GM12878 (cell line): ENCODE results near the gene ZNF121. TPM values are rescaled to one million over a fixed set of nuclear protein-coding genes. Genes with fewer than 3 reads are reported as not detected.
A peak's percentile ranks its signal among the peaks of the same experiment; 100 is the strongest.

ENCODE experiments used
- ATAC-seq: fragments of 200-7000 bp; cut with Tn5 transposase; 3 replicates; pipeline ENCODE4 v1.9.1; 2020; ENCODE audit warnings: mild to moderate bottlenecking, moderate library complexity
- BruUV-seq: library from RNA; stranded (reverse); fragments of 400-500 nt; replicated peaks from 2 replicates; lab custom pipeline; 2021; lab: Mats Ljungman, UMichigan
- CTCF ChIA-PET: fragments of 300-600 bp; sonication (Branson Sonifier 250); formaldehyde crosslinking; extraction: SDS; loops from one replicate; lab custom pipeline; 2021; ENCODE audit warnings: inconsistent platforms; lab: Yijun Ruan, JAX
- POLR2A ChIA-PET: fragments of 350-600 bp; formaldehyde crosslinking; extraction: SDS; loops from one replicate; lab custom pipeline; 2021; ENCODE audit warnings: inconsistent platforms; lab: Charles Lee
- RAD21 ChIA-PET: fragments of 300-600 bp; sonication (Branson Sonifier 250); formaldehyde crosslinking; loops from one replicate; lab custom pipeline; 2023; ENCODE audit warnings: antibody characterized with exemption; ENCODE audit not compliant: unreplicated experiment; lab: Charles Lee
- SMC1A ChIA-PET: fragments of 300-600 bp; sonication (Branson Sonifier 250); formaldehyde crosslinking; loops from one replicate; lab custom pipeline; 2023; ENCODE audit not compliant: unreplicated experiment, uncharacterized antibody; lab: Charles Lee
- DNase-seq: peaks from one replicate; pipeline ENCODE4 v3.0.0-alpha.2; 2011; ENCODE audit warnings: low read depth, low spot score
- FAIRE-seq: peaks from 3 replicates; lab custom pipeline; 2011; peaks lifted over from hg19 to GRCh38; lab: Jason Lieb, UNC
- H2AFZ ChIP-seq: 2 replicates; pipeline ENCODE4 v1.6.0; 2011; ENCODE audit warnings: low read depth, low read length, control low read depth; ENCODE audit not compliant: control insufficient read depth
- H3K27ac ChIP-seq: 2 replicates; pipeline ENCODE4 v1.5.1; 2011; ENCODE audit warnings: control low read depth; ENCODE audit not compliant: control insufficient read depth, insufficient read depth
- H3K27me3 ChIP-seq, 2 experiments: replicated peaks in 1 of 2; 2 replicates each; pipeline versions ENCODE4 v1.6.0 to v1.6.1; 2011; ENCODE audit warnings: low read length in 1 of 2; ENCODE audit not compliant: control insufficient read depth in 2 of 2, insufficient read depth in 2 of 2
- H3K36me3 ChIP-seq, 2 experiments: 2 replicates each; pipeline ENCODE4 v1.5.1; 2011; ENCODE audit warnings: low read length in 1 of 2; ENCODE audit not compliant: control insufficient read depth in 2 of 2, insufficient read depth in 2 of 2
- H3K4me1 ChIP-seq: 2 replicates; pipeline ENCODE4 v1.6.1; 2011; ENCODE audit warnings: mild to moderate bottlenecking, low read length, moderate library complexity, mixed read lengths; ENCODE audit not compliant: control insufficient read depth, insufficient read depth
- H3K4me2 ChIP-seq: 2 replicates; pipeline ENCODE4 v1.6.0; 2011; ENCODE audit warnings: control low read depth; ENCODE audit not compliant: control insufficient read depth, insufficient read depth
- H3K4me3 ChIP-seq: fragments of 200-600 bp; sonication (generic); 2 replicates; pipeline ENCODE4 v1.5.1; 2016
- H3K79me2 ChIP-seq: 2 replicates; pipeline ENCODE4 v1.6.0; 2011; ENCODE audit warnings: low read length; ENCODE audit not compliant: control insufficient read depth, insufficient read depth
- H3K9ac ChIP-seq: 2 replicates; pipeline ENCODE4 v1.8.0; 2011; ENCODE audit warnings: low read length, control low read depth, mixed read lengths; ENCODE audit not compliant: control insufficient read depth, insufficient read depth
- H3K9me3 ChIP-seq: replicated peaks from 3 replicates; pipeline ENCODE4 v1.5.1; 2011; ENCODE audit warnings: mild to moderate bottlenecking, low read length; ENCODE audit not compliant: control insufficient read depth, insufficient read depth
- H4K20me1 ChIP-seq: 2 replicates; pipeline ENCODE4 v1.6.0; 2011; ENCODE audit not compliant: control insufficient read depth, insufficient read depth
- CBX5 ChIP-seq: sonication (generic); IDR thresholded peaks from 2 replicates; pipeline ENCODE4 v1.6.1; 2016; ENCODE audit warnings: low read depth, moderate library complexity, mild to moderate bottlenecking, inconsistent platforms
- KLF5 ChIP-seq: fragments of 450-650 bp; IDR thresholded peaks from 2 replicates; pipeline ENCODE4 v1.6.1; 2014; ENCODE audit warnings: mild to moderate bottlenecking; ENCODE audit not compliant: partially characterized antibody
- PAX5 ChIP-seq: IDR thresholded peaks from 2 replicates; pipeline ENCODE4 v1.6.1; 2011; ENCODE audit warnings: low read depth, low read length, borderline replicate concordance
- PML ChIP-seq: IDR thresholded peaks from 2 replicates; pipeline ENCODE4 v1.6.1; 2012; ENCODE audit warnings: low read length, inconsistent platforms
- POLR2A ChIP-seq: IDR thresholded peaks from 2 replicates; pipeline ENCODE4 v1.6.1; 2011; ENCODE audit warnings: low read depth, mild to moderate bottlenecking, low read length
- ZNF217 ChIP-seq: fragments of 450-650 bp; IDR thresholded peaks from 2 replicates; pipeline ENCODE4 v1.6.1; 2017; ENCODE audit warnings: antibody characterized with exemption, mild to moderate bottlenecking
- WGBS: methylation state at CpG from one replicate; pipeline ENCODE4 v1.1.6; 2016; ENCODE audit warnings: low lambda C conversion rate; ENCODE audit not compliant: insufficient replicate concordance, insufficient coverage; ENCODE audit errors: missing lambda C conversion rate; 5-methylcytosine and 5-hydroxymethylcytosine counted together
- in situ Hi-C: fragments of 300-500 bp; cut with MboI; formaldehyde crosslinking; loops from 9 replicates; pipeline ENCODE4 v1.14.3; 2018; ENCODE audit warnings: mixed read lengths
- intact Hi-C: fragments of 100-400 bp; cut with micrococcal nuclease; formaldehyde crosslinking; loops from one replicate; pipeline ENCODE4 v1.14.2; 2022; ENCODE audit not compliant: unreplicated experiment
- polyA plus RNA-seq, 11 experiments: library from polyadenylated mRNA; depleted of rRNA in 4 of 11; unstranded in 6 of 11; stranded (reverse) in 5 of 11; fragments of >200 nt; fragmentation: Nextera tagmentation in 4 of 11; fragmentation: Illumina TruSeq in 1 of 11; extraction: Ambion mirVana in 4 of 11; extraction: Trizol in 1 of 11; gene quantifications; 1 replicate in 1 of 11; 2 replicates in 10 of 11; pipeline versions ENCODE4 v1.2.1 to v1.2.3, GENCODE V29; 2011 to 2016; ENCODE audit warnings: inconsistent platforms in 2 of 11, missing spikeins in 2 of 11, low read depth in 1 of 11
- total RNA-seq, 4 experiments: library from RNA; depleted of rRNA in 3 of 4; stranded (reverse); fragments of >200 nt in 3 of 4; fragmentation: Illumina TruSeq in 1 of 4; extraction: Trizol in 1 of 4; gene quantifications; 2 replicates each; pipeline versions ENCODE4 v1.2.1 to v1.2.3, GENCODE V29; 2013 to 2021
- TF ChIP-seq, protein P1 (sequence below): fragments of 450-650 bp; IDR thresholded peaks from 2 replicates; pipeline ENCODE4 v1.6.1; 2016; ENCODE audit warnings: mild to moderate bottlenecking, moderate library complexity, borderline replicate concordance

ZNF121 gene
- total and polyA plus RNA-seq, 10 of the 15 experiments (the other 5 are each of a cell fraction or from before 2014, with no cell fraction given) = 4.8 to 75.0 (median 17.7) TPM

DNA sequence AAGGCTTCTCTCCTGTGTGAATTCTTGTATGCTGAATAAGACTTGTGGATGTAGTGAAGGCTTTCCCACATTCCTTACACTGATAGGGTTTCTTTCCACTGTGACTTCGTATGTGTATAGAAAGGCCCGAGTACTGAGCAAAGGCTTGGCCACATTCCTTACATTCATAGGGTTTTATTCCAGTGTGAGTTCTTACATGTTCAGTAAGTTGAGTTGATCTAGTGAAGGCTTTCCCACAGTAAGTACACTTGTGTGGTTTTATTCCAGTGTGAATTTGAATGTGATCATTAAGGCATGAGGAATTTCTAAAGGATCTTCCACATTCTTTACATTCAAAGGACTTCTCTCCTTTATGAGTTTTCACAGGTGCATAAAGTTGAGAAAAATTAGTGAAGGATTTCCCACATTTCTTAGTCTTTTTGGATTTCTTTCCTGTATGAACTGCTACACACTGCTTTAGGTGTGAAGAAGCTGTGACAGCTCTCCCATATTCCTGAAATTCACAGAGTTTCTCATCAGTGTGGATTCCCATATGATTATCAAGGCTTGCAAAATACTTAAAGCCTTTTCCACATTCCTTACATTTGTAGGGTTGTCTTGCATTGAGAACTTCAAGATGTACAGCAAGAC, 26.3 kb upstream of the ZNF121 start:
- Histone ChIP-seq H3K27ac (no peak overlapping the region), H3K27me3 (no peaks in the 10 kb centered on the region), H3K4me1 (no peaks in the 10 kb centered on the region), H3K9me3 (peaks cover 25% of the 10 kb centered on the region), H3K9ac (no peak overlapping the region), H4K20me1 (no peaks in the 10 kb centered on the region), H3K4me2 (no peak overlapping the region), H3K36me3 (peaks cover 9 to 34% of the 10 kb centered on the region in 2 experiments), H3K79me2 (no peaks in the 10 kb centered on the region), H2AFZ (no peak overlapping the region), H3K4me3 (no peak overlapping the region)
- intact Hi-C loops (no loop called here), in situ Hi-C loops (no loop called here)
- no peak for DNase-seq
- TF ChIP-seq PML (no peak), ZNF217 (0 out of 2 replicates have a peak, but pooled peaks have one; percentile 40), PAX5 (no peak), POLR2A (no peak), CBX5 (peak; percentile 86; the same call in 1 of the 2 replicates), KLF5 (peak; percentile 66)
- TF ChIP-seq, protein P1, sequence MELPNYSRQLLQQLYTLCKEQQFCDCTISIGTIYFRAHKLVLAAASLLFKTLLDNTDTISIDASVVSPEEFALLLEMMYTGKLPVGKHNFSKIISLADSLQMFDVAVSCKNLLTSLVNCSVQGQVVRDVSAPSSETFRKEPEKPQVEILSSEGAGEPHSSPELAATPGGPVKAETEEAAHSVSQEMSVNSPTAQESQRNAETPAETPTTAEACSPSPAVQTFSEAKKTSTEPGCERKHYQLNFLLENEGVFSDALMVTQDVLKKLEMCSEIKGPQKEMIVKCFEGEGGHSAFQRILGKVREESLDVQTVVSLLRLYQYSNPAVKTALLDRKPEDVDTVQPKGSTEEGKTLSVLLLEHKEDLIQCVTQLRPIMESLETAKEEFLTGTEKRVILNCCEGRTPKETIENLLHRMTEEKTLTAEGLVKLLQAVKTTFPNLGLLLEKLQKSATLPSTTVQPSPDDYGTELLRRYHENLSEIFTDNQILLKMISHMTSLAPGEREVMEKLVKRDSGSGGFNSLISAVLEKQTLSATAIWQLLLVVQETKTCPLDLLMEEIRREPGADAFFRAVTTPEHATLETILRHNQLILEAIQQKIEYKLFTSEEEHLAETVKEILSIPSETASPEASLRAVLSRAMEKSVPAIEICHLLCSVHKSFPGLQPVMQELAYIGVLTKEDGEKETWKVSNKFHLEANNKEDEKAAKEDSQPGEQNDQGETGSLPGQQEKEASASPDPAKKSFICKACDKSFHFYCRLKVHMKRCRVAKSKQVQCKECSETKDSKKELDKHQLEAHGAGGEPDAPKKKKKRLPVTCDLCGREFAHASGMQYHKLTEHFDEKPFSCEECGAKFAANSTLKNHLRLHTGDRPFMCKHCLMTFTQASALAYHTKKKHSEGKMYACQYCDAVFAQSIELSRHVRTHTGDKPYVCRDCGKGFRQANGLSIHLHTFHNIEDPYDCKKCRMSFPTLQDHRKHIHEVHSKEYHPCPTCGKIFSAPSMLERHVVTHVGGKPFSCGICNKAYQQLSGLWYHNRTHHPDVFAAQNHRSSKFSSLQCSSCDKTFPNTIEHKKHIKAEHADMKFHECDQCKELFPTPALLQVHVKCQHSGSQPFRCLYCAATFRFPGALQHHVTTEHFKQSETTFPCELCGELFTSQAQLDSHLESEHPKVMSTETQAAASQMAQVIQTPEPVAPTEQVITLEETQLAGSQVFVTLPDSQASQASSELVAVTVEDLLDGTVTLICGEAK = no peak
- ATAC-seq = no peak
- no peak for FAIRE-seq
- SMC1A ChIA-PET = no interaction called here
- RAD21 ChIA-PET = no interaction called here
- WGBS = 100% methylated on average over 2 of the region's 2 CpGs
- BruUV-seq = TSS peak; percentile 36
- POLR2A ChIA-PET = no interaction called here
- CTCF ChIA-PET = no interaction called here
